ENCODE results near the gene DPRX.

- TF ChIP-seq CTCF (IDR thresholded peaks at IDR 0.05) = no peak
- TF ChIP-seq POLR2AphosphoS5 (IDR thresholded peaks at IDR 0.05) = no peak
- TF ChIP-seq POLR2A (IDR thresholded peaks at IDR 0.05) = no peak
Measured at GRCh38 chr19:53671663-53672062, 39.9 kb downstream of the DPRX start.
